ENCODE measurements around the gene ACOT7. TPM values are rescaled to one million over a fixed set of nuclear protein-coding genes. Genes with fewer than 3 reads are reported as not detected.

The ACOT7 gene
- total RNA-seq, 1 donor from 2014 or later, result 12.7 TPM

GRCh38 chr1:6265151-6265550 is 128.4 kb downstream of the ACOT7 start:
- H3K27me3 Mint-ChIP-seq, result peaks cover 6% of the 10 kb centered on the region
- DNase-seq (no peak), ATAC-seq (ENCODE audit: low read depth) (no peak)
- TF ChIP-seq CTCF (IDR thresholded peaks at IDR 0.05), result no peak
- intact Hi-C loops (cut with micrococcal nuclease), result no loop called here
- H3K36me3 Mint-ChIP-seq (ENCODE audit: low read depth), result no peaks in the 10 kb centered on the region
- no peak overlapping the region for H3K4me3 Mint-ChIP-seq
- CTCF ChIA-PET, result no interaction called here
- H3K4me1 Mint-ChIP-seq, result peaks cover 5% of the 10 kb centered on the region
- POLR2A ChIA-PET, result no interaction called here
- H3K27ac Mint-ChIP-seq, result no peak overlapping the region
- H3K9me3 Mint-ChIP-seq, result no peaks in the 10 kb centered on the region

- no peak for TF ChIP-seq CTCF (IDR thresholded peaks at IDR 0.05)
These were observed 129.9 kb downstream of the ACOT7 start for GRCh38 chr1:6263716-6264115.

GRCh38 chr1:6262555-6263420 is 130.8 kb downstream of the ACOT7 start:
- no peak overlapping the region for H3K27ac Mint-ChIP-seq
- no peak overlapping the region for H3K4me3 Mint-ChIP-seq
- CTCF ChIA-PET, result interaction anchor here (1.0 to 1.9 kb wide), 2 partner anchors 16 to 142 kb away, joined by 3 to 5 read pairs; no protein-coding TSS in a partner anchor
- no peak for ATAC-seq (ENCODE audit: low read depth)
- no peak for TF ChIP-seq CTCF (IDR thresholded peaks at IDR 0.05)
- no peaks in the 10 kb centered on the region for H3K9me3 Mint-ChIP-seq
- peaks cover 17% of the 10 kb centered on the region for H3K27me3 Mint-ChIP-seq
- intact Hi-C loops (cut with micrococcal nuclease), result loop anchor here (5.0 kb wide), 1 partner anchor 85 kb away; no protein-coding TSS in a partner anchor
- POLR2A ChIA-PET, result no interaction called here
- no peaks in the 10 kb centered on the region for H3K36me3 Mint-ChIP-seq (ENCODE audit: low read depth)
- peaks cover 5% of the 10 kb centered on the region for H3K4me1 Mint-ChIP-seq
- DNase-seq, result no peak

More at GRCh38 chr1:6263716-6264115, 129.9 kb downstream of the ACOT7 start:
- no peak overlapping the region for H3K4me3 Mint-ChIP-seq
- no peaks in the 10 kb centered on the region for H3K9me3 Mint-ChIP-seq
- peaks cover 15% of the 10 kb centered on the region for H3K27me3 Mint-ChIP-seq
- DNase-seq (no peak), ATAC-seq (ENCODE audit: low read depth) (no peak)
- H3K36me3 Mint-ChIP-seq (ENCODE audit: low read depth), result no peaks in the 10 kb centered on the region
- POLR2A ChIA-PET, result no interaction called here
- CTCF ChIA-PET, result interaction anchor here (1.9 kb wide), 1 partner anchor 17 kb away, joined by 5 read pairs; no protein-coding TSS in a partner anchor
- peaks cover 5% of the 10 kb centered on the region for H3K4me1 Mint-ChIP-seq
- intact Hi-C loops (cut with micrococcal nuclease), result loop anchor here (5.0 kb wide), 1 partner anchor 84 kb away; no protein-coding TSS in a partner anchor
- H3K27ac Mint-ChIP-seq, result no peak overlapping the region

GRCh38 chr1:6261615-6261995 is 132.0 kb downstream of the ACOT7 start:
- Mint-ChIP-seq H3K27ac (no peak overlapping the region), H3K4me3 (peak overlapping the region; percentile 66), H3K4me1 (peaks cover 5% of the 10 kb centered on the region), H3K36me3 (ENCODE audit: low read depth) (no peaks in the 10 kb centered on the region), H3K27me3 (peaks cover 20% of the 10 kb centered on the region), H3K9me3 (no peaks in the 10 kb centered on the region)
- no peak for TF ChIP-seq CTCF (IDR thresholded peaks at IDR 0.05)
- no peak for ATAC-seq (ENCODE audit: low read depth)
- ChIA-PET CTCF (no interaction called here), POLR2A (no interaction called here)
- intact Hi-C loops (cut with micrococcal nuclease), result loop anchor here (5.0 kb wide), 1 partner anchor 86 kb away; no protein-coding TSS in a partner anchor
- no peak for DNase-seq

- POLR2A ChIA-PET, result no interaction called here
- DNase-seq (peak; percentile 39), ATAC-seq (ENCODE audit: low read depth) (peak; percentile 60)
- intact Hi-C loops (cut with micrococcal nuclease), result loop anchor here (5.0 kb wide), 1 partner anchor 86 kb away; no protein-coding TSS in a partner anchor
- CTCF ChIA-PET, result no interaction called here
- no peak within 1 kb of the TSS for H3K27ac Mint-ChIP-seq
- peaks cover 20% of the 10 kb centered on the region for H3K27me3 Mint-ChIP-seq
- peak within 1 kb of the TSS; percentile 66 for H3K4me3 Mint-ChIP-seq
- H3K4me1 Mint-ChIP-seq, result peaks cover 5% of the 10 kb centered on the region
- no peaks in the 10 kb centered on the region for H3K9me3 Mint-ChIP-seq
- no peak for TF ChIP-seq CTCF (IDR thresholded peaks at IDR 0.05)
- no peaks in the 10 kb centered on the region for H3K36me3 Mint-ChIP-seq (ENCODE audit: low read depth)
These were observed 132.5 kb downstream of the ACOT7 start, which contains the start of gene GPR153 for GRCh38 chr1:6260961-6261614. TSS of gene GPR153 (minus strand) at chr1:6261098. CDS start at chr1:6254905, 6,193 bp downstream.
